GM19193 (cell line): ENCODE results near the gene PRRC1.

ENCODE experiments used
- POLR2A ChIP-seq: IDR thresholded peaks from 4 replicates; pipeline ENCODE4 v1.6.1; 2011; ENCODE audit not compliant: insufficient read depth, insufficient read length; ENCODE audit errors: extremely low read depth

PRRC1 gene

DNA sequence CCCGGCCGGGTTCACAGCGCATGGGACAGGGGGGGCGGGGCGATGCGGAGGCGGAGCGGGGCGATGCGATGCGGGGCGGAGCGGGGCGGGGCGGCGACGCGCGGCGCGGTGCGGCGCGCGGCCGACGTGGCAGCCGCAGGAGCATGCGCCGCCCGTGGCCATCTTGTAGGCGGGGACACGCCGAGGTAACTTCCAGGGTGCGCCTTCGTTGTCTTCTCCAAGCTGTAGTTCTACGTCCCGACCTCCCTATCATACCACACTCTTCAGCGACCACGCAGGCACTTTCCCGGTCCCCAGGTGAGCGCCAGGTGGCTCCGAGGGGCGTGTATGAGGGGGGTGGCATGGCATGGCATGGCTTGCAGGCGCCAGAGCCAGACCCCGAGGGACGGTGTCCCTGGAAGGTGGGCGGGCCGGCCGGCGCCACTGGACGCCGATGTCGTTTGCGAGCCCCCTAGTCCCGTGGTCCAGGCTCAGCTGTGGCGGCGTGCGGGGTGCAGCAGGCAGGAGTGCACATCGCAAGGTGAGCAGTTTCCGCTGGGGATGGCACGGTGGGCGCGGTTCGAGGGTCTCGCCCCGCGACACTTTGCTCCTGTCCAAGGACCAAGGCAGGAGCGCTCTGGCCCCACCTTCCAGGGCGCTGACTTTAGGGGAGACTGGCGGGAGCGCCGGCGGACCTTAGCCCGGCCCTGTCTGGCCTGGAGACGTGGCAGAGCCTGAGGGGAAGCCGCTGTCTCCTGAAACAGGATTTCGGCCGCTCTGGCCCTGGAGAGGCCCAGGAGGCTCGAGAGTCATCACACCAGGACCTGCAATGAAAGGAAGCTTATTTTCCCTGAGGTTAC is at the start of gene PRRC1:
TSS of gene PRRC1 (plus strand) at position 161 of the 839 bp plus-strand sequence. CDS start 5,840 bp downstream, outside the sequence.
- TF ChIP-seq POLR2A, result peak; percentile 76

DNA sequence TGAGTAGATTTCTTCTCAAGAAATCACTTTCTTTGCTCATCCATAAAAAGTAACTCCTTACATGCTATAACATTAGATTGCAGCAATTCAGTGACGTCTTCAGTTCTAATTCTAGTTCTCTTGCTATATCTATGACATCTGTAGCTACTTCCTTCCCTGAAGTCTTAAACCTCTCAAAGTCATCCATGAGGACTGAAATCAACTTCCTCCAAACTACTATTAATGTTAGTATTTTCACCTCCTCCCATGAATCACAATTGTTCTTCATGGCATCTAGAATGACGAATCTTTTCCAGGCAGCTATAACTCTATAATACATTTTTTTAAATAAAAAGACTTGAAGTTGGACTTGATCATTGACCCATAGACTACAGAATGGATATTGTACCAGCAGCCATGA is 46.2 kb upstream of the PRRC1 start:
- TF ChIP-seq POLR2A, result no peak

DNA sequence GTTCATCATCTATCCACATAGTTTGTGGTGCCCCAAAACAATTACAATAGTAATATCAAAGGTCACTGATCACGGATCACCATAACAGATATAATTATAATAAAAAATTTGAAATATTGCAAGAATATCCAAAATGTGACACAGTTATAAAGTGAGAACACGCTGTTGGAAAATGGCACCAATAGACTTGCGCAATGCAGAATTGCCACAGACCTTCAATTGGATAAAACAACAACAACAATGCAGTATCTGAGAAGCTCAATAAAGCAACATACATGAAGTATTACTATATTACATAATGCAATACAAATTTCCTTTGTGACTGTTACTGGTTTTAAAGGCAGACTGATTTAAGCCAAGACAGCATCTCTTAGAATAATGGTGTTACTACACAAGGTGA is 44.7 kb upstream of the PRRC1 start:
- TF ChIP-seq POLR2A, result no peak

DNA sequence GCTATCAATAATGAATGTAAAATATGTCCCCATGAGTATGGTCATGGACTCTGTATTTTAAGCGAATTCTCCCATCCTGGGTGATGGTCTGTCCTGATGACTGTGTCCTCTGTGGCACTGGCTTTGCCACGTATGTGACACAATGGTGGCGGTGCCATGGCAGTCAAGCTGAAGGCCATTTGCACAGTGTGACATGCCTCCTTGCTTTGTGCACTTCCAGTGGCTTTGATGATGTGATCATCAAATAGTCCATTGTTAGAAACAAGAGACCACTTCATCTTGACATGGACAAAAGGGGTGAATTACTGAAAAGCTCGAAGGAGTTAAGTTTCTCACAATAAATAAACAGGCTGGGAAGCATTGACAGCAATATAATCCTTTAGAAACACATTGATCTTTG is 31.0 kb upstream of the PRRC1 start:
- TF ChIP-seq POLR2A, result no peak

DNA sequence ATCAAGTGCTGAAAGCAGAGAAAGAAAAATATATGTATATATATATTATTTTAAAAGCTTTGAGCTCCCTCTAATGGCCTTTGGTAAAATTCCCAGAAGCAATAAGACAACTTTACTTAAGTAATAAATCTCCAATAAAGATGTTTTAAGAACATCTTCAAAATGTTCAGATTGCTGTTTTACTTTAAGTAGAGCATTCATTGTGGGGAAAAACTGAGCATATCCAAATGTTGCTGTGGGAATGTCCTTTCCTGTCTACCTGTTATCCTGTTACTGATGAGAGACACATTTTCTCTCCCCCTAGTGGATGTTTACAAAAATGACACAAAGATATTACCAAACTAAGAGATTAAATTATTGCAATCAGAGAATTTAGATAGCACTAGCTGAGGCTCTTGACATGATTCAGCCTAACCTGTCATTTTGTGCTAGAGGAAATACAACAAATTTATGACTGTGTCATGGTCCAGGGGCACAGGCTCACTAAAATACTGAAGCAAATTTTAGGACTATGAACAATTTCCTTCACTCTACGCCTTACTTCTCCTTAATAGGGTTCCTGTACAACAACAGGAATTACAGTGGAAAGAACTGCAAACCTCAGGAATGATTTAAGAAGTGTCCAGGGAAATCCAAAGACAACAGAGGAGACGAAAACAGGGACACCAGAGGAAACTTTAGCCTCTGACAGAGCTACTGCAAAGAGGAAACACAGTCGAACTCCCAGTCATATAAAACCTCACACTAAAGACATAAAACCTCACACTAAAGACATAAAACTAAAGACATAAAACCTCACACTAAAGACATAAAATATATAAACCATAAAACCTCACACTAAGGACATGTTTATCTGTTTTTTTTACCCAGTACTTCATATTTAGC is 24.3 kb upstream of the PRRC1 start:
- TF ChIP-seq POLR2A, result no peak

DNA sequence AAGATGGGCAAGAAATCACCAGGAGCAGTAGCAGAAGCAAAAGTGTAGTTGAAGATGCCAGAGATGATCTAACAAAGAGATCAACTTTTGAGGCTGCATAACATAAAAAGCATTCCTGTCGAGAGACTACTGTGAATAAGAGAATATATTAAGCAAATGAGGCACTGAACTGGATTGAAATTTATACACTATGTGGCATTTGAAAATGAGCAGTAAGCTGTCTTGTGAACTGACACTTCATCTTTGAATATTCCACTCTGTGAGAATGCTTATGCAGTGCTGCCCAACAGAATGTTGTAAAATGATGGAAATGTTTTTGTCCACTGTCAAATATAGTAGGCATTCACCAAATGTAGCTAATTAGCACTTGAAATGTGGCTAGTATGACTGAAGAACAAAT is 18.9 kb upstream of the PRRC1 start:
- no peak for TF ChIP-seq POLR2A

DNA sequence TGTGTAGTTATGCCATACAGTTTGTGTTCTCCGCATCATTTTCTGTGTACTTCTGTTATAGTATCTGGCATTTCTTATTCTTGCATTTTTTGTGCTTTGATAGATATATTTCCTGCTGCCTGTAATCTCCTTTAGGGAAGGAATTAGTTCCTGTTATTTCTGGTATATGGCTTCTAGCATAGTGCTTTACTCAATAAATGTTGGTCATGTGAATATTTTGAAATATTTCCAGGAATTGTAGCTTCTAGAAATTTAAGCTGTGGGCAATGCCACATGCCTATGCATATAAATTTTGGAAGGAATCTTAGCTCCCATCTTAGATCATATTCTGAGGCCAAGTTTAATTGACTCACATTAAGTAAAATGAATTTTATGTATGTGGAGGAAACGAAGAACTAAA is 11.5 kb upstream of the PRRC1 start:
- TF ChIP-seq POLR2A, result no peak

DNA sequence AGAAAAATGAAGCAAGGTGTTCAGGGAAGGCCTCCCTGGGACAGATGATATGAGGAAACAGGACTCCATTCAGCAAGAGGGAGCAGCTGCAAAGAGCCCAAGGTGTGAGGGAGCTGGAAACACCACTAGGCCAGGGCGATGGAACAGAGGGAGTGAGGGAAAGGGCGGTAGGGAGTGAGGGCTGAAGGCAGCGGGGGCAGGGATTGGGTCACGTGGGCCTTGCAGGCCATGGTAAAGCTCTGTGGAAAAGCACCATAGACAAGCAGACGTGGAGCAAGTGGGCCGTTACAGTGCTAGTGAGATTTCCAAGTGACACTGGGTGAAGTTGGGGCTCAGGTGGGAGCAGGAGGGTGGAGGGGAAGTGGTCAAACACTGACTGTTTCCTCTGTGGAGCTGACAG is 10.8 kb upstream of the PRRC1 start:
- no peak for TF ChIP-seq POLR2A

DNA sequence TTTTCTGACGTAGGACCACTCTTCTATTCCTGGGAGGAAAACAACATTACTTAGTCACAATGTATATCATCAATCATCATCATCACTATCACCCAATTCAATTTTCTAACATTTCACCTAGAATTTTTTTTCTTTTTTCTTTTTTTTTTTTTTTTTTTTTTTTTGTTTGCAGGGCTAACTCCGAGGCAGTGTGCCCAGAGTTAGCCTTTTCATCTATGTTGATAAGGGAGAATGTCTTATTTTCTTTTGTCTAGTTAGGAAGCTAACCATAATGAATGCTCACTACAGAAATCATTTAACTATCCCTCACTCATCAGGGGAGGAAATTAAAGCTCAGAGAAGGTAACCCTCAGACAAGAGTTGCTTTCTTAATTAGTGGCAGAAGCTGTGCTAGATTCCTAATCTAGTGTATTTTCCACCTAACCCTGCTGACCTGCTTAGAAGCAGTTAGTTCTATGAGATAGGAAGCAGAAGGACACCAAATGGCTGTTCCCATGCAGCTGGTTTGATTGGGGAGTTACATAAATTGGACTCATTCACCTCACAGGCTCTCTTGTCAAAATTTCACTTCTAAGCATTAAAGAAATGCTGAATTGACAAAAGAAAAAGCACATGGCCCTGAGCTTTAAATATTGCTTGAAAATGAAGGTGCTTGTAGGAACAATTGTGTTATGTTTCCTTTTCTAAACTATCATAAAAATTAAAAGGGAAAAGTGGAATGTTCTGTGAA is 8.6 kb upstream of the PRRC1 start:
- TF ChIP-seq POLR2A, result no peak

DNA sequence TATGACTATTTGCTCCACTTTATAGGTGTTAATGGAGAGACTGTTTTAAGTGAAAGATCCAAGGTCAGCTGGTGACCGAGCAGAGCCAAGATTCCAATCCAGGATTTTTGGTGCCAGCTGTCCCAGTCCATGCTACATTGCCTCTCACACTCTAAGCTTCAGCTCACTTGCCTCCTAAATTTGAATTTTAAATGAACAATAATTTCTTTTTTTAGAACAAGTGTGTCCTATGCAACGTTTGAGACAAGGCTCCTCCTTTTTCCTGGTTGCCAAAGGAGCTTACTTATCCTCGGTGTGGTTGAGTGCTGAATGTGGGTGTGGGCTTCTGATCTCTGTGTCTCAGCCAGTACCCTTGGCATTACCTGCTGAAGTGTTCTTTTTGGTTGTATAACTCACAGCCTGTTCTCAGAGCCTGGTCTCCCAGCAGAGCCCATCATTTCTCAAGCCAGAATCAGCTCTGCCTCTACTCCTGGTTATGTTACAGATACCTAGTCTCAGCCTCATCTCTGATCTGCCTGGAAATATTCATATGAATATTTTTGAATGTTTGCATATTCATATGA is 4.0 kb upstream of the PRRC1 start:
- TF ChIP-seq POLR2A, result no peak

DNA sequence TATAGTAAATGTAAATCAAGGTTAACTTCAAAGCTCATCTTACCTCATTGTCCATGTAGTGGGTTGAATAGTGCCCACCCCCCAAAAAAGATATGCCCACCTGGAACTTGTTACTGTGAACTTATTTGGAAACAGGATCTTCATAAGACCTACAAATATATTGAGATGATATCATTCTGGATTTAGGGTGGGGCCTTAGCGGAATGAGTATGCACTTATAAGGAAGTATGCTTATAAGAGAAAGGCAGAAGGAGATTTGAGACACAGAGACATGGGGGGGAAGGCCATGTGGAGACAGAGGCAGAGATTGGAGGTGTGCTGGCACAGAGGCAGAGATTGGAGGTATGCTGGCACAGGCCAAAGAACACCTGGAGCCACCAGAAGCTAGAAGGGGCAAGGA is 2.6 kb upstream of the PRRC1 start:
- no peak for TF ChIP-seq POLR2A

DNA sequence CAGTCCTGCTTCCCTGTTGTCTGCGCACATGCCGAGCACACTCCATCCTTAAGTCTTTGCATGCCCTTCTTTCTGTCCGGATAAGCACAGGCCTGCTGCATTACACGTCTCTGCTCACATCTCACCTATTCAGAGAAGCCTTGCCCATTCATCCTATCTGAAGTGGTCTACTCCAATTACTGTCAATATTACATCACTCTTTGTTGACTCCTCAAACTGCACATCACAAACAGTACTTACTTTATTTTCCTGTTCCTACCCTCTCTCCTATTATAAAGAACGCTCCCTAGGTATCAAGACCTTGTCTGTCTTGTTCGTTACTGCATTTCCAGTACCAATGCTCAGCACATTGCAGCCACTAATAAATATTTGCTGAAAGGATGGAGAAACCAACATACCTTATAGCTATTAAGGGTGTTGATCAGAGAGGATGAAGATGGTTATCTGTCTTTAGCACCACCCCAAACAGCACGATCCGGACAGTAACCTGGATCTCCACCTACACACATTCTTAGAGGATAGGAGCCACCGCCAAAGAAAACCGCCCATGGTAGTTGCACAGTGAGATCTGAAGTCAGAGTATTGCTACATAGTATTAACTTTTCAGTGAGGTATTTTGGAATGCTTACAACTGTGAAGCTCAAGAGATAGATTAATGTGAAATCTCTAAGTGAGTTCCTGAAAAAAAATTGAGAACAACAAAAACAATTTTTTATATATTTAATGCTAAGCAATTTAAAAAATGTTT is 1.6 kb upstream of the PRRC1 start:
- TF ChIP-seq POLR2A, result no peak

DNA sequence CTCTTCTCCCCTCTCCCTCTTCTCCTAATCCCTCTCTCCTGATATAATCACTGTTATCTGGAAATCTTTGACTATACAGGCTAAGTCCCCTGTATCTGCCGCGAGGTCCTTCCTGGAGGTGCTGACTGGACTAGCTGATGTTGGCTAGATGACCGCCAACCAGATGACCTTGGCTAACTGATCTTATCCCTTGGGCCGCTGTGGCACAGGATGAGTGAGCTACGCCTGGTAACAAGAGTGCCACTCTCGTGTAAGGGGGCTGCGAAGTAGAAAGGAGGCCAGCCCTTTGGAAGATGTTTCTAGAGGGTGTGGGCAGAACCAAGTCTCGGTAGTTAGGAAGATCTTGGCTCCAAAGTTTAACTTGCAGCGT is 345 bp upstream of the PRRC1 start:
- no peak for TF ChIP-seq POLR2A

DNA sequence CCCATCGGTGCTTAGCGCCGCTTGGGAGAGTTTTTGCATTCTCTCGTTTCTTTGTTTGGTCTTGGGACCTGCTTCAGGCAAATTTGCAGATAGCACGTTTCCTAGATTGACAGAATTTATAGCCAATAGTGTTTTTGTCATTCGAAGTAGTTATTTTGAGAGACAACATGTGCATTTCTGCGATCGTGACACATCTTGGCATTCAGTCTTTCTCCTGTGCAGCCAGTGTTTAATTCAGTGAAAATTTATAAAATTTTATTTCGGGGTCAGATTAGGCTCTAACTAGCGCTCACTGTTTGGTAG is 830 bp downstream of the PRRC1 start:
- no peak for TF ChIP-seq POLR2A

DNA sequence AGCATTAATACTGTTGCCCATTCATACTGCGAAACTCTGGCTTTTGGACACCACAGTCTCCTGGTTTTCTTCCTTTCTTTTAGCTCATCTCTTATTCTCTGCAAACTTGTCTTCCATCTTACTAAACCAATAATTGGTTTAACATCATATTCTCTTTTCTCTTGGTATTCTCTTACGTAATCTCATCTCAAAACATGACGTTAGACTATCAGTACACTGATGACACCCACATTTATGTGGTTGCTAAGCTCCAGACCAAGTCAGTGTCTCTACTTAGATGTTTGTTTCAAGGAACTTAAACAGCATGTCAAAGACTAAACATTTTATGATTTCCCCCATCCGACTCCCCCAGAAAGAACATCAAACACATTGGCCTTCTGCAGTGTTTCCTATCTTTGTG is 2.1 kb downstream of the PRRC1 start:
- no peak for TF ChIP-seq POLR2A

DNA sequence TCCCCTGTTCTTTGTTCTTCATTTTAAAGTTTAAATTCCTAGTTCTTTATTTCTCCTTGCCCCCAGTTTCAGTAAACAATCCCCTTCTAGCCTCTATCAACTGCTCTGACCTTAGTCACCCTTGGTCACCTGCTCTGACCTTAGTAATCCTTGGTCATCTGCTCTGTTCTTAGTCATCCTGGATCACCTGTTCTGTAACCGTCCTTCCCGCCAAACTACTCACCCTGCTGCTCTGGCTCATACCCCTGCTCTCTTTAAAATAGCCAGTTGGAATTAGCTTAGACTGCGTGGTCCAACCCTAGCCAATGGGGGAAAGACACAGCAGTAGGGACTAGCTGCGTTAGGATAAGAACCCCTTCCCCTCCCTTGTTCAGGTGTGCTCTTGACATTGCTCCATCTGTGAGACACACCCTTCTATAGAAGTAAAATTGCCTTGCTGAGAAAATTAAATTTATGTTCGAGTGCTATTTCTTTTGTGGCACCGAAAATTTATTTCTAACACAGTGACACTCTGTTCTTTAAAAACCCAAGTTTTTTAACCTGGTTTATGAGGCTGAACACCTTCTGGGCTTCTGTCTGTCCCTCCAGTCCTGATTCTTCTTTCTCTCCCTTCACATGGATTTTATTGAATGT is 3.8 kb downstream of the PRRC1 start:
- TF ChIP-seq POLR2A, result no peak
